Peyer's patch (tissue), 4 donors: ENCODE results near the gene RFTN1. TPM values are rescaled to one million over a fixed set of nuclear protein-coding genes. Genes with fewer than 3 reads are reported as not detected.

ENCODE experiments used
- DNase-seq, 3 donors: peaks; one replicate each; pipeline ENCODE4 v3.0.0-alpha.2; 2017 to 2019
- H3K27ac ChIP-seq, 4 donors: fragments of 200-600 bp; sonication (generic); one replicate each; pipeline ENCODE4 v1.5.1; 2016 to 2019
- H3K27me3 ChIP-seq, 2 donors: fragments of 200-600 bp; sonication (generic); one replicate each; pipeline ENCODE4 v1.5.1; 2019
- H3K36me3 ChIP-seq, 3 donors: fragments of 200-600 bp; sonication (generic); one replicate each; pipeline ENCODE4 v1.5.1; 2016 to 2019
- H3K4me1 ChIP-seq, 4 donors: fragments of 200-600 bp; sonication (generic); one replicate each; pipeline ENCODE4 v1.5.1; 2016 to 2019
- H3K4me3 ChIP-seq, 4 donors: fragments of 200-600 bp; sonication (generic); 1 replicate in 3 of 4; 2 replicates in 1 of 4; pipeline ENCODE4 v1.5.1; 2016 to 2019; ENCODE audit warnings: mild to moderate bottlenecking in 1 of 4
- H3K9me3 ChIP-seq, 4 donors: fragments of 200-600 bp; sonication (generic); one replicate each; pipeline ENCODE4 v1.5.1; 2016 to 2019; ENCODE audit warnings: mild to moderate bottlenecking in 1 of 4
- POLR2A ChIP-seq, 2 donors: fragments of 450-650 bp; IDR thresholded peaks; one replicate each; pipeline ENCODE4 v1.5.1; 2017; ENCODE audit warnings: antibody characterized with exemption in 2 of 2, mild to moderate bottlenecking in 2 of 2, moderate library complexity in 2 of 2
- total RNA-seq, 4 donors: library from RNA; depleted of rRNA; stranded (reverse); fragments of >200 nt; gene quantifications; one replicate each; pipeline ENCODE4 v1.1.0, GENCODE V29; 2016
- TF ChIP-seq, protein P1 (sequence below), 6 experiments: fragments of 450-650 bp in 4 of 6; fragments of 200-600 bp in 2 of 6; sonication (generic) in 1 of 6; IDR thresholded peaks; one replicate each; pipeline ENCODE4 v1.5.1; 2017 to 2019; ENCODE audit warnings: antibody characterized with exemption in 6 of 6, mild to moderate bottlenecking in 3 of 6, moderate library complexity in 1 of 6

Gene RFTN1
- total RNA-seq, 4 donors from 2014 or later = 6.1 to 135 (median 32.0) TPM

DNA sequence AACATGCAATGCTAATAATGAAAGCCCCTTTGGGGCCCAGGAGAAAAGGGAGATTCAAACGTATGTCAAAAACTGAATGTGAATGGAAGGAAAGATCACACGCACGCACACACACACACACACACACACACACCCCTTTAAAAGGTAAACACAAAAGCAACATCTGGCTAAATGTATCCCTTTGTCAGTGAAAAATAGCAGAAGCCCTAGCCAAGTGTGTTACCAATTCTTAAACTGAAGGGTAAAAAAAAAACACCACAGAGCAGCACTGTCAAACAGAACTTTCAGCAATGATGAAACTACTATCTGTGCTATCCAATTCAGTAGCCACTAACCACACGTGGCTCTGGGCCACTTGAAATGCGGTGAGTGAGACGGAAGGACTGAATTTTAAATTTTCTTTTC is 4.9 kb downstream of the RFTN1 start:
- Histone ChIP-seq H3K36me3 (no peaks in the 10 kb centered on the region), H3K27me3 (no peaks in the 10 kb centered on the region), H3K27ac (peak overlapping the region in 1 of 4 donors; percentile 2), H3K9me3 (no peaks in the 10 kb centered on the region), H3K4me3 (no peak overlapping the region), H3K4me1 (peaks cover 0 to 24% (median 10%) of the 10 kb centered on the region in 4 donors)
- TF ChIP-seq POLR2A (IDR thresholded peaks at IDR 0.05) = no peak
- TF ChIP-seq, protein P1, sequence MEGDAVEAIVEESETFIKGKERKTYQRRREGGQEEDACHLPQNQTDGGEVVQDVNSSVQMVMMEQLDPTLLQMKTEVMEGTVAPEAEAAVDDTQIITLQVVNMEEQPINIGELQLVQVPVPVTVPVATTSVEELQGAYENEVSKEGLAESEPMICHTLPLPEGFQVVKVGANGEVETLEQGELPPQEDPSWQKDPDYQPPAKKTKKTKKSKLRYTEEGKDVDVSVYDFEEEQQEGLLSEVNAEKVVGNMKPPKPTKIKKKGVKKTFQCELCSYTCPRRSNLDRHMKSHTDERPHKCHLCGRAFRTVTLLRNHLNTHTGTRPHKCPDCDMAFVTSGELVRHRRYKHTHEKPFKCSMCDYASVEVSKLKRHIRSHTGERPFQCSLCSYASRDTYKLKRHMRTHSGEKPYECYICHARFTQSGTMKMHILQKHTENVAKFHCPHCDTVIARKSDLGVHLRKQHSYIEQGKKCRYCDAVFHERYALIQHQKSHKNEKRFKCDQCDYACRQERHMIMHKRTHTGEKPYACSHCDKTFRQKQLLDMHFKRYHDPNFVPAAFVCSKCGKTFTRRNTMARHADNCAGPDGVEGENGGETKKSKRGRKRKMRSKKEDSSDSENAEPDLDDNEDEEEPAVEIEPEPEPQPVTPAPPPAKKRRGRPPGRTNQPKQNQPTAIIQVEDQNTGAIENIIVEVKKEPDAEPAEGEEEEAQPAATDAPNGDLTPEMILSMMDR (IDR thresholded peaks at IDR 0.05) = no peak
- no peak for DNase-seq

DNA sequence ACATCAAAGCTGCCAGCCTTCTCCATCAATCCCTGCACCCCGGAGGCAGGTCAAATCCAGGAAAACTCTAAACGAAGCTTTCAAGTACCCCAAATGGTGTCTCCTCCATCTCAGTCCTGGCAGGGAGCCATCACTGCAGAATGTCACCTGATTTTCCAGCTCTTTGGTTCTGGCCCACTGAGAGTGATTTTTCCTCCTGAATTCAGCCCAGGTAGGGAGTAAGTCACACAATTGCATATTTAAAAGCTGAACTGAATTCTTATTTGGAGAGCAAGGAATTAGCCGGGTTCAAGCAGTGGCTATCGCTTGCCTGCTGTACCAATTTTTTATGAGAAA is 5.3 kb downstream of the RFTN1 start:
- Histone ChIP-seq H3K9me3 (no peaks in the 10 kb centered on the region), H3K27me3 (no peaks in the 10 kb centered on the region), H3K4me3 (no peak overlapping the region), H3K36me3 (no peaks in the 10 kb centered on the region), H3K4me1 (peaks cover 0 to 24% (median 11%) of the 10 kb centered on the region in 4 donors), H3K27ac (no peak overlapping the region)
- TF ChIP-seq, protein P1 (IDR thresholded peaks at IDR 0.05) = no peak
- TF ChIP-seq POLR2A (IDR thresholded peaks at IDR 0.05) = no peak
- DNase-seq = no peak

DNA sequence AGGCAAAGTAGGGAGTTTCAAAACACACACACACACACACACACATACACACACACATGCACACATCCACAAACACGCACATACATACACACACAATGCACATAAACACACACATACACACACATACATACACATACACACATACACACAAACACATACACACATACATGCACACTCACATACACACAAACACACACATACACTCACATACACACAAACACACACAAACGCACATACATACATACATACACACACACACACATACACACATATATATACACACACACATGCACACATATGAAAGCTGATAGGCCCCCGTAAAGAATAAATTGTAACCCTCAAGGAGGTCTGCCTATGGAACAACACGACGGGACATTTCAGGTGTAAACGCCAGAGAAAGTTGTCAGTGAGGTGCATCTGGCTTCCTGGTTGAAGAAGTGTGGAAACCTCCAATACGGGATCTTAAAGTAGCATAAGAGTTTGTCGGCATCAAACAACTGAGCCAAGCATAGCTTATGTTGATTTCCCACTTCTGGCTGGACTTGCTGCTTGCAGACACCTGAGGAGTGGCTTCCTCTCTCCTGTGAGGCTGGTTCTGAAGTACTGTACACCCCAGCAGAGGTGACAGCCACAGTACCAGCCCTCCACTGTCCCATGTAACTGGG is 5.8 kb downstream of the RFTN1 start:
- DNase-seq = no peak
- Histone ChIP-seq H3K27ac (no peak overlapping the region), H3K27me3 (no peaks in the 10 kb centered on the region), H3K4me1 (peaks cover 0 to 24% (median 12%) of the 10 kb centered on the region in 4 donors), H3K9me3 (no peaks in the 10 kb centered on the region), H3K4me3 (no peak overlapping the region), H3K36me3 (no peaks in the 10 kb centered on the region)
- TF ChIP-seq, protein P1 (IDR thresholded peaks at IDR 0.05) = no peak
- no peak for TF ChIP-seq POLR2A (IDR thresholded peaks at IDR 0.05)

DNA sequence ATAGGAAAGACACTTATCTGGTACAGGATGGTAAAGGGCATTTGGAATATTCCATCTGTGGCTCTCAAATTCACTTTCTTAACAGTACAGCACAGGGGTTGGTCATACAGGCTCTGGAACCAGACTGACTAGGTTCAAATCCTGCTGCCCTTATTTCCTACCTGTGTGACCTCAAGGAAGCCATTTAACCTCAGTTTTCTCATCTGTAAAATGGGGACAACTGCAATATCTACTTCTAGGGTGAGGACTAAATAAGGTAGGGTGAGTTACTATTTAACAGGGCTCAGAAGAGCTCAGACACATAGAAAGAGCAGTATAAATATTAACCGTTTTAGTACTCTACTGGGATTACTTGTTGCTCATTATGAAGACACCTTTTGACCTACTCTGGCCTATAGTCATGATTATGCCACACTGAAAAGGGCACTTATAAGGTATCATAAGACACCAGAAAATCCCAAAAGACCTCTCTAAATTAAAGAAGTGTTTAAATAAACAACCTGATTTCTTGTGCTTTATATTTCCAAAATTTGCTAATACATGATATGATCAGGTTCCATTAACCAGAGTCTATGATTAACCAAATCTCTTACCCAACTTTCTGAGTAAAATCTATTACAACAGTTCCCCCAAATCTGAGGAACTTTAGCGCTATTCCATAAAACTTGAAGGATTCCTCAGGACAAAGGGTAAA is 6.5 kb downstream of the RFTN1 start:
- H3K9me3 ChIP-seq = no peaks in the 10 kb centered on the region
- TF ChIP-seq, protein P1 (IDR thresholded peaks at IDR 0.05) = no peak
- no peak for TF ChIP-seq POLR2A (IDR thresholded peaks at IDR 0.05)
- no peak for DNase-seq
- H3K4me3 ChIP-seq = no peak overlapping the region
- H3K27ac ChIP-seq = no peak overlapping the region
- peaks cover 0 to 24% (median 12%) of the 10 kb centered on the region in 4 donors for H3K4me1 ChIP-seq
- no peaks in the 10 kb centered on the region for H3K36me3 ChIP-seq
- no peaks in the 10 kb centered on the region for H3K27me3 ChIP-seq

DNA sequence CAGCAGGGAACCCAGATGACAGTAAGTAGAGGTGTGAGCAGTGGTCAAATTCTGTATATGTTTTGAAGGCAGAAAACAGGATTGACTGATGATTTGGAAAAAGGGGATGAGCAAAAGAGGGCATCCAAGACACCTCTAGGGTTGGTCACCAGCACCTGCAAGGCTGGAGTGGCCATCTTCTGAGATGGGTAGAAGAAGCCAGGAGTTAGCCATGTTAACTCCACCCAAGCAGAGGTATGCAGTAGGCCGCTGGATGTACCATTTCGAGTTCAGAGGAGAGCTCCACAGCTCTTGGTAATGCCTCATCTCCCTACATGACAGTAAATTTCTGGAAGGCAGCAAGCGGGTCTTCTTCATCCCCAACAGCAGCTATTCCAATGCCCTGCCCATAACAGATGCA is 7.0 kb downstream of the RFTN1 start:
- H3K4me3 ChIP-seq = no peak overlapping the region

More for the DNA sequence above, 7.0 kb downstream of the RFTN1 start:
- no peaks in the 10 kb centered on the region for H3K9me3 ChIP-seq
- no peak for DNase-seq
- no peaks in the 10 kb centered on the region for H3K27me3 ChIP-seq
- TF ChIP-seq POLR2A (IDR thresholded peaks at IDR 0.05) = no peak
- TF ChIP-seq, protein P1 (IDR thresholded peaks at IDR 0.05) = no peak
- no peaks in the 10 kb centered on the region for H3K36me3 ChIP-seq
- H3K4me1 ChIP-seq = peaks cover 0 to 22% (median 12%) of the 10 kb centered on the region in 4 donors
- no peak overlapping the region for H3K27ac ChIP-seq
